T-cell (primary cell): Measurements from ENCODE around the gene BEST3. TPM values are rescaled to one million over a fixed set of nuclear protein-coding genes. Genes with fewer than 3 reads are reported as not detected.

Experiments
- ATAC-seq, 4 experiments: fragments of 200-7000 bp in 3 of 4; fragments of 150-1000 bp in 1 of 4; cut with Tn5 transposase; replicated peaks in 1 of 4; 1 replicate in 3 of 4; 2 replicates in 1 of 4; pipeline ENCODE4 v1.10.0; 2021; ENCODE audit warnings: moderate library complexity in 3 of 4, mild to moderate bottlenecking in 2 of 4, moderate number of reproducible peaks in 1 of 4
- CTCF ChIA-PET, 2 donors: fragments of 300-600 bp; sonication (Branson Sonifier 250); formaldehyde crosslinking; loops; one replicate each; lab custom pipeline; 2022; ENCODE audit warnings: antibody characterized with exemption in 2 of 2; lab: Charles Lee
- POLR2A ChIA-PET, 2 donors: fragments of 300-600 bp; sonication (Branson Sonifier 250); formaldehyde crosslinking; loops; one replicate each; lab custom pipeline; 2022; ENCODE audit warnings: antibody characterized with exemption in 2 of 2; lab: Charles Lee
- DNase-seq, 35 experiments: peaks; one replicate each; pipeline versions ENCODE4 v3.0.0 to v3.0.0-alpha.2; 2013 to 2023
- H3K27ac ChIP-seq: one replicate; pipeline ENCODE4 v1.5.1; 2013; ENCODE audit warnings: low read length
- H3K27me3 ChIP-seq, 2 experiments: replicated peaks in 1 of 2; 1 replicate in 1 of 2; 2 replicates in 1 of 2; pipeline versions ENCODE4 v1.6.1 to v1.7.0; 2013; ENCODE audit warnings: low read length in 1 of 2, mixed read lengths in 1 of 2; ENCODE audit not compliant: control insufficient read depth in 2 of 2, insufficient read depth in 2 of 2; ENCODE audit errors: extremely low read depth in 1 of 2
- H3K36me3 ChIP-seq, 2 donors: 1 replicate in 1 of 2; 2 replicates in 1 of 2; pipeline versions ENCODE4 v1.6.1 to v1.7.0; 2013; ENCODE audit warnings: low read length in 1 of 2; ENCODE audit not compliant: control insufficient read depth in 2 of 2, insufficient read depth in 1 of 2; ENCODE audit errors: extremely low read depth in 1 of 2
- H3K4me1 ChIP-seq, 2 experiments: 1 replicate in 1 of 2; 2 replicates in 1 of 2; pipeline versions ENCODE4 v1.6.1 to v1.7.0; 2013; ENCODE audit warnings: low read length in 2 of 2, mixed read lengths in 1 of 2; ENCODE audit not compliant: insufficient read depth in 2 of 2, control insufficient read depth in 1 of 2; ENCODE audit errors: extremely low read depth in 1 of 2
- H3K4me3 ChIP-seq, 2 donors: 1 replicate in 1 of 2; 2 replicates in 1 of 2; pipeline versions ENCODE4 v1.5.1 to v1.7.0; 2013; ENCODE audit warnings: mild to moderate bottlenecking in 2 of 2, low read length in 1 of 2, moderate library complexity in 1 of 2; ENCODE audit not compliant: control insufficient read depth in 1 of 2; ENCODE audit errors: extremely low read depth in 1 of 2
- H3K9me3 ChIP-seq: 2 replicates; pipeline ENCODE4 v1.7.0; 2013
- H3K27ac Mint-ChIP-seq, 2 donors: one replicate each; pipeline ENCODE4 v1.8.0; 2020 to 2021; ENCODE audit warnings: mild to moderate bottlenecking in 2 of 2, mixed read lengths in 2 of 2
- H3K27me3 Mint-ChIP-seq, 2 donors: one replicate each; pipeline ENCODE4 v1.8.0; 2021 to 2022; ENCODE audit warnings: mixed read lengths in 2 of 2
- H3K36me3 Mint-ChIP-seq: one replicate; pipeline ENCODE4 v1.8.0; 2021; ENCODE audit warnings: mixed read lengths
- H3K4me1 Mint-ChIP-seq, 3 donors: one replicate each; pipeline ENCODE4 v1.8.0; 2020 to 2022; ENCODE audit warnings: mixed read lengths in 3 of 3, mild to moderate bottlenecking in 1 of 3
- H3K4me3 Mint-ChIP-seq, 3 donors: one replicate each; pipeline ENCODE4 v1.8.0; 2020 to 2022; ENCODE audit warnings: mild to moderate bottlenecking in 3 of 3, mixed read lengths in 3 of 3, moderate library complexity in 3 of 3
- H3K9me3 Mint-ChIP-seq, 3 donors: one replicate each; pipeline ENCODE4 v1.8.0; 2020 to 2022; ENCODE audit warnings: mixed read lengths in 3 of 3
- WGBS: methylation state at CpG from one replicate; pipeline ENCODE4 v1.1.5; 2013; ENCODE audit warnings: missing lambda C conversion rate; ENCODE audit not compliant: insufficient coverage; 5-methylcytosine and 5-hydroxymethylcytosine counted together
- total RNA-seq, 35 experiments: library from RNA in 6 of 35; stranded (reverse) in 6 of 35; fragments of 120-200 nt in 1 of 35; gene quantifications; one replicate each; pipeline versions ENCODE4 v1.2.1 to v1.2.4 and lab custom pipeline; 2013 to 2026

Gene BEST3
- total RNA-seq, 5 donors from 2014 or later (not counting 1 experiment from before 2014, with no cell fraction given) = not detected

GRCh38 chr12:69688471-69689427 is 10.4 kb downstream of the BEST3 start:
- H3K27me3 ChIP-seq = peaks cover 0 to 5% of the 10 kb centered on the region in 2 experiments
- no peaks in the 10 kb centered on the region for H3K9me3 ChIP-seq
- H3K36me3 Mint-ChIP-seq = no peaks in the 10 kb centered on the region
- H3K4me1 ChIP-seq = no peaks in the 10 kb centered on the region
- H3K27ac Mint-ChIP-seq = no peak overlapping the region
- ChIA-PET POLR2A (no interaction called here), CTCF (no interaction called here)
- peaks cover 9% of the 10 kb centered on the region in 2 donors for H3K27me3 Mint-ChIP-seq
- no peak overlapping the region for H3K4me3 Mint-ChIP-seq
- WGBS = 77% methylated on average over 6 of the region's 14 CpGs
- peaks cover 0 to 4% (median 3%) of the 10 kb centered on the region in 3 donors for H3K4me1 Mint-ChIP-seq
- H3K4me3 ChIP-seq = no peak overlapping the region
- ATAC-seq = peak in 3 of 4 experiments; percentile 34 to 69 (median 52)
- no peak overlapping the region for H3K27ac ChIP-seq
- H3K9me3 Mint-ChIP-seq = no peaks in the 10 kb centered on the region
- no peaks in the 10 kb centered on the region for H3K36me3 ChIP-seq
- peak in 7 of 35 experiments; percentile 1 to 25 (median 2) for DNase-seq

- H3K36me3 Mint-ChIP-seq = no peaks in the 10 kb centered on the region
- WGBS = no CpG with 5 or more reads among the region's 1 CpG
These were observed 11.1 kb downstream of the BEST3 start for GRCh38 chr12:69688021-69688420.

GRCh38 chr12:69687390-69687789 is 11.7 kb downstream of the BEST3 start:
- ATAC-seq (no peak), DNase-seq (no peak)
- Mint-ChIP-seq H3K36me3 (no peaks in the 10 kb centered on the region), H3K4me1 (peaks cover 0 to 4% (median 3%) of the 10 kb centered on the region in 3 donors), H3K27ac (no peak overlapping the region), H3K27me3 (peaks cover 9 to 11% of the 10 kb centered on the region in 2 donors), H3K4me3 (no peak overlapping the region), H3K9me3 (no peaks in the 10 kb centered on the region)
- no peaks in the 10 kb centered on the region for H3K9me3 ChIP-seq
- no peak overlapping the region for H3K27ac ChIP-seq
- no peaks in the 10 kb centered on the region for H3K36me3 ChIP-seq
- CTCF ChIA-PET = no interaction called here
- H3K27me3 ChIP-seq = no peaks in the 10 kb centered on the region
- WGBS = 44% methylated on average over 2 of the region's 4 CpGs
- POLR2A ChIA-PET = no interaction called here
- no peak overlapping the region for H3K4me3 ChIP-seq
- no peaks in the 10 kb centered on the region for H3K4me1 ChIP-seq

More at GRCh38 chr12:69688021-69688420, 11.1 kb downstream of the BEST3 start:
- POLR2A ChIA-PET = no interaction called here
- H3K27me3 Mint-ChIP-seq = peaks cover 9 to 11% of the 10 kb centered on the region in 2 donors
- CTCF ChIA-PET = no interaction called here
- H3K4me1 Mint-ChIP-seq = peaks cover 0 to 4% (median 3%) of the 10 kb centered on the region in 3 donors
- H3K9me3 Mint-ChIP-seq = no peaks in the 10 kb centered on the region
- Histone ChIP-seq H3K27me3 (no peaks in the 10 kb centered on the region), H3K4me1 (no peaks in the 10 kb centered on the region), H3K9me3 (no peaks in the 10 kb centered on the region), H3K27ac (no peak overlapping the region), H3K36me3 (no peaks in the 10 kb centered on the region), H3K4me3 (no peak overlapping the region)
- H3K27ac Mint-ChIP-seq = no peak overlapping the region
- no peak overlapping the region for H3K4me3 Mint-ChIP-seq
- ATAC-seq = no peak
- DNase-seq = no peak

- Histone ChIP-seq H3K4me3 (no peak overlapping the region), H3K36me3 (no peaks in the 10 kb centered on the region), H3K27ac (no peak overlapping the region), H3K27me3 (no peaks in the 10 kb centered on the region), H3K9me3 (no peaks in the 10 kb centered on the region), H3K4me1 (no peaks in the 10 kb centered on the region)
- CTCF ChIA-PET = interaction anchor here in 1 of 2 donors (0.7 kb wide), 1 partner anchor 294 kb away, joined by 4 read pairs; no protein-coding TSS in a partner anchor
- DNase-seq (no peak), ATAC-seq (no peak)
- H3K27me3 Mint-ChIP-seq = peaks cover 9 to 11% of the 10 kb centered on the region in 2 donors
- H3K36me3 Mint-ChIP-seq = no peaks in the 10 kb centered on the region
- no peak overlapping the region for H3K27ac Mint-ChIP-seq
- POLR2A ChIA-PET = no interaction called here
- H3K9me3 Mint-ChIP-seq = no peaks in the 10 kb centered on the region
- WGBS = no CpG with 5 or more reads among the region's 2 CpGs
- H3K4me3 Mint-ChIP-seq = no peak overlapping the region
- H3K4me1 Mint-ChIP-seq = peaks cover 0 to 4% (median 3%) of the 10 kb centered on the region in 3 donors
These were observed 12.4 kb downstream of the BEST3 start for GRCh38 chr12:69686731-69687130.

GRCh38 chr12:69685810-69686209 is 13.3 kb downstream of the BEST3 start:
- Histone ChIP-seq H3K4me1 (no peaks in the 10 kb centered on the region), H3K27me3 (no peaks in the 10 kb centered on the region), H3K36me3 (no peaks in the 10 kb centered on the region), H3K27ac (no peak overlapping the region), H3K4me3 (no peak overlapping the region), H3K9me3 (no peaks in the 10 kb centered on the region)
- Mint-ChIP-seq H3K36me3 (no peaks in the 10 kb centered on the region), H3K9me3 (no peaks in the 10 kb centered on the region), H3K27ac (no peak overlapping the region), H3K4me1 (peaks cover 0 to 4% (median 3%) of the 10 kb centered on the region in 3 donors), H3K27me3 (peaks cover 9 to 11% of the 10 kb centered on the region in 2 donors), H3K4me3 (no peak overlapping the region)
- ChIA-PET CTCF (interaction anchor here in 1 of 2 donors (0.7 kb wide), 1 partner anchor 293 kb away, joined by 4 read pairs; no protein-coding TSS in a partner anchor), POLR2A (no interaction called here)
- no peak for DNase-seq
- ATAC-seq = no peak
- WGBS = 86% methylated on average over 2 of the region's 2 CpGs

- Mint-ChIP-seq H3K4me1 (peaks cover 0 to 4% (median 3%) of the 10 kb centered on the region in 3 donors), H3K4me3 (no peak overlapping the region), H3K27me3 (peaks cover 9 to 11% of the 10 kb centered on the region in 2 donors), H3K9me3 (no peaks in the 10 kb centered on the region), H3K36me3 (no peaks in the 10 kb centered on the region), H3K27ac (no peak overlapping the region)
- POLR2A ChIA-PET = no interaction called here
- ATAC-seq (no peak), DNase-seq (no peak)
- CTCF ChIA-PET = no interaction called here
- H3K4me1 ChIP-seq = no peaks in the 10 kb centered on the region
- H3K36me3 ChIP-seq = no peaks in the 10 kb centered on the region
- no peak overlapping the region for H3K27ac ChIP-seq
- H3K4me3 ChIP-seq = no peak overlapping the region
- no peaks in the 10 kb centered on the region for H3K27me3 ChIP-seq
- WGBS = 53% methylated on average over 2 of the region's 2 CpGs
- H3K9me3 ChIP-seq = no peaks in the 10 kb centered on the region
These were observed 14.6 kb downstream of the BEST3 start for GRCh38 chr12:69684466-69684865.
